Subcutaneous abdominal adipose tissue (tissue), 5 donors: Measurements from ENCODE around the gene HERC6.

Experiments
- H3K27ac ChIP-seq: one replicate; pipeline ENCODE4 v1.7.0; 2013; ENCODE audit warnings: low read depth, mild to moderate bottlenecking, inconsistent platforms, low read length, moderate library complexity
- H3K27me3 ChIP-seq, 5 donors: one replicate each; pipeline ENCODE4 v1.7.0; 2013; ENCODE audit warnings: low read length in 5 of 5, inconsistent platforms in 1 of 5; ENCODE audit not compliant: control insufficient read depth in 5 of 5, insufficient read depth in 4 of 5
- H3K36me3 ChIP-seq, 5 donors: one replicate each; pipeline ENCODE4 v1.7.0; 2013; ENCODE audit warnings: low read length in 5 of 5; ENCODE audit not compliant: control insufficient read depth in 5 of 5, insufficient read depth in 5 of 5
- H3K4me1 ChIP-seq, 5 donors: one replicate each; pipeline ENCODE4 v1.7.0; 2013; ENCODE audit warnings: low read length in 5 of 5, mild to moderate bottlenecking in 3 of 5, moderate library complexity in 1 of 5; ENCODE audit not compliant: control insufficient read depth in 5 of 5, insufficient read depth in 5 of 5
- H3K4me3 ChIP-seq, 5 donors: one replicate each; pipeline ENCODE4 v1.7.0; 2013; ENCODE audit warnings: low read length in 5 of 5, low read depth in 1 of 5
- H3K9ac ChIP-seq, 5 donors: one replicate each; pipeline ENCODE4 v1.7.0; 2013; ENCODE audit warnings: low read length in 5 of 5, mild to moderate bottlenecking in 4 of 5, moderate library complexity in 3 of 5
- H3K9me3 ChIP-seq, 5 donors: one replicate each; pipeline ENCODE4 v1.7.0; 2013; ENCODE audit warnings: low read length in 5 of 5; ENCODE audit not compliant: control insufficient read depth in 5 of 5
- donor health status: healthy.
- donor health status: healthy.
- donor health status: healthy.
- donor health status: healthy.
- donor health status: healthy.

HERC6 gene

GRCh38 chr4:88452912-88453311 is 74.3 kb downstream of the HERC6 start:
- no peak overlapping the region for H3K27ac ChIP-seq
- no peak overlapping the region for H3K4me3 ChIP-seq
- H3K36me3 ChIP-seq = no peaks in the 10 kb centered on the region
- no peaks in the 10 kb centered on the region for H3K27me3 ChIP-seq
- peaks cover 0 to 11% (median 6%) of the 10 kb centered on the region in 5 donors for H3K4me1 ChIP-seq
- no peak overlapping the region for H3K9ac ChIP-seq
- H3K9me3 ChIP-seq = no peaks in the 10 kb centered on the region

- H3K9ac ChIP-seq = peak within 1 kb of the TSS in 3 of 5 donors; percentile 64 to 68 (median 66)
- no peaks in the 10 kb centered on the region for H3K36me3 ChIP-seq
- H3K27ac ChIP-seq = no peak within 1 kb of the TSS
- H3K4me3 ChIP-seq = peak within 1 kb of the TSS; percentile 72 to 86 (median 75)
- peaks cover 0 to 13% (median 6%) of the 10 kb centered on the region in 5 donors for H3K4me1 ChIP-seq
- H3K27me3 ChIP-seq = no peaks in the 10 kb centered on the region
- no peaks in the 10 kb centered on the region for H3K9me3 ChIP-seq
Measured at GRCh38 chr4:88456670-88457306, 78.1 kb downstream of the HERC6 start, which contains the start of gene HERC5. Gene HERC5, plus strand, starts transcription at chr4:88457119. Its CDS starts 151 bp downstream, at chr4:88457270.

GRCh38 chr4:88457307-88458103 is 78.9 kb downstream of the HERC6 start:
- H3K4me3 ChIP-seq = peak overlapping the region; percentile 59 to 86 (median 75)
- peak overlapping the region in 3 of 5 donors; percentile 64 to 68 (median 66) for H3K9ac ChIP-seq
- no peak overlapping the region for H3K27ac ChIP-seq
- peaks cover 0 to 13% (median 6%) of the 10 kb centered on the region in 5 donors for H3K4me1 ChIP-seq
- H3K9me3 ChIP-seq = no peaks in the 10 kb centered on the region
- peaks cover 0 to 6% (median 0%) of the 10 kb centered on the region in 5 donors for H3K36me3 ChIP-seq
- H3K27me3 ChIP-seq = no peaks in the 10 kb centered on the region

- peaks cover 0 to 13% (median 6%) of the 10 kb centered on the region in 5 donors for H3K4me1 ChIP-seq
- H3K9ac ChIP-seq = no peak overlapping the region
- H3K9me3 ChIP-seq = no peaks in the 10 kb centered on the region
- no peak overlapping the region for H3K27ac ChIP-seq
- H3K27me3 ChIP-seq = no peaks in the 10 kb centered on the region
- H3K36me3 ChIP-seq = peaks cover 0 to 6% (median 3%) of the 10 kb centered on the region in 5 donors
- H3K4me3 ChIP-seq = peak overlapping the region; percentile 59 to 86 (median 75)
Measured at GRCh38 chr4:88458104-88458740, 79.6 kb downstream of the HERC6 start.

GRCh38 chr4:88465653-88466192 is 87.1 kb downstream of the HERC6 start:
- Histone ChIP-seq H3K27ac (no peak overlapping the region), H3K4me3 (no peak overlapping the region), H3K27me3 (no peaks in the 10 kb centered on the region), H3K9me3 (no peaks in the 10 kb centered on the region), H3K4me1 (no peaks in the 10 kb centered on the region), H3K9ac (no peak overlapping the region), H3K36me3 (peaks cover 17 to 35% (median 22%) of the 10 kb centered on the region in 5 donors)

- H3K36me3 ChIP-seq = peaks cover 17 to 31% (median 23%) of the 10 kb centered on the region in 5 donors
- H3K9ac ChIP-seq = no peak overlapping the region
- no peaks in the 10 kb centered on the region for H3K9me3 ChIP-seq
- no peaks in the 10 kb centered on the region for H3K4me1 ChIP-seq
- no peaks in the 10 kb centered on the region for H3K27me3 ChIP-seq
- no peak overlapping the region for H3K4me3 ChIP-seq
- no peak overlapping the region for H3K27ac ChIP-seq
Measured at GRCh38 chr4:88467392-88467791, 88.7 kb downstream of the HERC6 start.

- no peaks in the 10 kb centered on the region for H3K4me1 ChIP-seq
- H3K36me3 ChIP-seq = peaks cover 0 to 7% (median 4%) of the 10 kb centered on the region in 5 donors
- H3K9ac ChIP-seq = no peak overlapping the region
- H3K27ac ChIP-seq = no peak overlapping the region
- no peak overlapping the region for H3K4me3 ChIP-seq
- H3K27me3 ChIP-seq = no peaks in the 10 kb centered on the region
- H3K9me3 ChIP-seq = no peaks in the 10 kb centered on the region
Measured at GRCh38 chr4:88477229-88477860, 98.7 kb downstream of the HERC6 start.

GRCh38 chr4:88478247-88478646 is 99.6 kb downstream of the HERC6 start:
- no peak overlapping the region for H3K4me3 ChIP-seq
- peaks cover 0 to 7% (median 0%) of the 10 kb centered on the region in 5 donors for H3K36me3 ChIP-seq
- no peaks in the 10 kb centered on the region for H3K27me3 ChIP-seq
- no peak overlapping the region for H3K9ac ChIP-seq
- no peaks in the 10 kb centered on the region for H3K9me3 ChIP-seq
- no peaks in the 10 kb centered on the region for H3K4me1 ChIP-seq
- H3K27ac ChIP-seq = no peak overlapping the region

GRCh38 chr4:88481537-88481936 is 102.9 kb downstream of the HERC6 start:
- Histone ChIP-seq H3K27ac (no peak overlapping the region), H3K36me3 (peaks cover 0 to 5% (median 0%) of the 10 kb centered on the region in 5 donors), H3K27me3 (no peaks in the 10 kb centered on the region), H3K9ac (no peak overlapping the region), H3K4me1 (no peaks in the 10 kb centered on the region), H3K9me3 (no peaks in the 10 kb centered on the region), H3K4me3 (no peak overlapping the region)
